Heart left ventricle (tissue), 16 donors: ENCODE measurements around the gene LYZL2. TPM values are rescaled to one million over a fixed set of nuclear protein-coding genes. Genes with fewer than 3 reads are reported as not detected.
A peak's percentile ranks its signal among the peaks of the same experiment; 100 is the strongest.
"Not testable (repeated sequence)": the region's sequence is repeated elsewhere in the genome, so short reads cannot be mapped to it uniquely, and the experiment has no call there.

Experiments used
- ATAC-seq, 4 donors: fragments of 200-7000 bp; cut with Tn5 transposase; one replicate each; pipeline ENCODE4 v1.9.1; 2020 to 2022; ENCODE audit warnings: moderate library complexity in 4 of 4, mild to moderate bottlenecking in 3 of 4, moderate number of reproducible peaks in 1 of 4
- DNase-seq, 5 donors: peaks; one replicate each; pipeline ENCODE4 v3.0.0-alpha.2; 2020
- H3K27ac ChIP-seq, 12 donors: fragments of 200-600 bp; sonication (generic) in 4 of 12; one replicate each; pipeline versions ENCODE4 v1.5.0 to v1.8.0; 2016 to 2022; ENCODE audit warnings: mild to moderate bottlenecking in 2 of 12
- H3K27me3 ChIP-seq, 9 donors: fragments of 200-600 bp; sonication (generic) in 2 of 9; one replicate each; pipeline versions ENCODE4 v1.5.1 to v1.8.0; 2016 to 2022; ENCODE audit warnings: mild to moderate bottlenecking in 3 of 9
- H3K36me3 ChIP-seq, 9 donors: fragments of 200-600 bp; sonication (generic) in 2 of 9; one replicate each; pipeline versions ENCODE4 v1.5.0 to v1.8.0; 2018 to 2022; ENCODE audit warnings: mild to moderate bottlenecking in 2 of 9
- H3K4me1 ChIP-seq, 12 donors: fragments of 200-600 bp; sonication (generic) in 4 of 12; one replicate each; pipeline versions ENCODE4 v1.5.0 to v1.8.0; 2016 to 2022; ENCODE audit warnings: mild to moderate bottlenecking in 3 of 12
- H3K4me3 ChIP-seq, 12 donors: fragments of 200-600 bp; sonication (generic) in 4 of 12; one replicate each; pipeline versions ENCODE4 v1.5.0 to v1.8.0; 2017 to 2022; ENCODE audit warnings: mild to moderate bottlenecking in 9 of 12, moderate library complexity in 4 of 12
- H3K9me3 ChIP-seq, 12 donors: fragments of 200-600 bp; sonication (generic) in 4 of 12; one replicate each; pipeline versions ENCODE4 v1.5.0 to v1.8.0; 2016 to 2022; ENCODE audit warnings: mild to moderate bottlenecking in 1 of 12
- POLR2A ChIP-seq, 2 donors: fragments of 450-650 bp; IDR thresholded peaks; one replicate each; pipeline ENCODE4 v1.6.1; 2017; ENCODE audit warnings: antibody characterized with exemption in 2 of 2, mild to moderate bottlenecking in 2 of 2, moderate library complexity in 2 of 2
- WGBS, 4 donors: extraction: QIAGEN DNeasy Blood & Tissue Kit in 2 of 4; methylation state at CpG; one replicate each; pipeline versions ENCODE4 v1.1.5 to v1.1.7; 2013 to 2018; 5-methylcytosine and 5-hydroxymethylcytosine counted together
- intact Hi-C, 10 donors: fragments of 100-400 bp; cut with DNase I; formaldehyde crosslinking; loops; one replicate each; pipeline versions ENCODE4 v1.11.1 to v1.14.2; 2022
- polyA plus RNA-seq, 2 donors: library from polyadenylated mRNA; stranded (reverse); fragments of 200-250 nt; gene quantifications; one replicate each; pipeline ENCODE4 v1.2.3, GENCODE V29; 2013
- total RNA-seq, 9 donors: library from RNA; depleted of rRNA in 2 of 9; stranded (reverse); fragments of >200 nt in 2 of 9; fragmentation: NEBNext Ultra II Directional in 3 of 9; extraction: Animal tissue kit (Norgen Biotek cat#: 25700) in 3 of 9; gene quantifications; one replicate each; pipeline versions ENCODE4 v1.1.0 to v1.2.4, GENCODE V29; 2016 to 2023
- TF ChIP-seq, protein P1 (sequence below), 12 donors: fragments of 200-600 bp; sonication (generic) in 4 of 12; IDR thresholded peaks; one replicate each; pipeline versions ENCODE4 v1.5.0 to v1.8.0; 2018 to 2022; ENCODE audit warnings: antibody characterized with exemption in 12 of 12, mild to moderate bottlenecking in 5 of 12
- donor health status: ischemic (EF 13 %, LVEDD 7.1; RV severe dilation, severe dysfunction).
- donor health status: healthy with polysubstance abuse.
- donor health status: DM: no; HTN: yes; CAD: no.
- donor health status: DM: no; HTN: no; CAD: no.
- donor health status: ischemic (EF 25% LVEDD 6.9; RV normal size, moderate dysfunction).
- donor health status: ischemic (EF 25% LVEDD 5.7; RV mildly dilated, moderate dysfunction).
- donor health status: healthy.
- donor health status: DM: yes; HTN: yes; CAD: no.
- donor health status: ischemic (EF 35%, LVEDD 5.7; RV mildly dilated, moderate dysfunction).
- donor health status: nonischemic (EF 11% LVEDD 7.7; RV severe dilation, severe dysfunction).
- donor health status: DM: yes; HTN: yes; CAD: no.
- donor health status: PGD.
- donor health status: ischemic (EF 29% LVEDD 5.4; RV normal size, mild dysfunction).
- donor health status: nonischemic (EF 23%, LVEDD 6.1; RV moderate dilation, normal function).

The LYZL2 gene
- total and polyA plus RNA-seq, 11 donors = not detected

DNA sequence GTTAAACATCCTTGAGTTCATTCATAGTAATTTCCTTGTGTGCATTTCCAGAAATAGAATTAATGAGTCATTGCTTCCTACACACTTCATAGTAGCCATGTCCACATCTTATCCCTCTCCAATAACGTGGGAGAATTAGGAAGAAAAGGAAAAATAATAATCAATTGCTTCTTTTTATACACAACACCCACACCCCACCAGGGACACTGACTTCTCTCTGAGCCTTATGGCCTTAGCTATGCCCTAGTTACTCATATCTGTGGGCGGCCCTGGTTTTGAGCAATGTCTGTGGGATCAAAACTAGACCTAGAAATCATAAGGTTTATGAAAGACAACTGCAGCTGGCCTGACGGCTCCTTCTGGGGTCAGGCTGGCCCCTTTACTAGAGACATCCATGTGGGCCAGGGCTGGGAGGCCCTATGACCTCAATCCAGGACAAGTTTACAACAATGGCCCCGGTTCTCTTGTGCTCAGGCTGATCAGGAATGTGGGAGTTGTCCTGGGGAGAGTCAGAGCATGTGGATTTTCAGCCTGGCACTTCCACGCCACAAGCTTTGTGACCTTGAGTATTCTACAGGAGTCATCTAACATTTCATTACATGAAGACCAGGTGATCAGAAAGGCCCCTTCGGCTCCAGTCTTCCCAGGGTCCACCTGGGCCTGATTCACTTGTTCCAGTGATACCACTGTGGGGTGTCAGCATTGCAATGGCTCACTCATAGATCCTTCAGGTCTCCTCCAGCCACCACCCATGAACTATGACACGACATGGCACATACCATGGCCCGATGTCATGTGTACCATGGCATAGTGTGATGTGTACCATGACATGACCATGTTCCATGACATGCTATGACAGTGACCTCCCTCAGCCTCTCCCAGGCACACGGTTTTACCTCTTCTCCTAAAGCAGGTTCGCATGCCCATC, 22.2 kb upstream of the LYZL2 start:
- 72 to 82% (median 76%) methylated on average over 8 to 10 of the region's 10 CpGs for WGBS, 4 donors
- DNase-seq, H3K4me3 ChIP-seq, H3K27me3 ChIP-seq, H3K9me3 ChIP-seq, intact Hi-C loops, H3K36me3 ChIP-seq, H3K4me1 ChIP-seq, H3K27ac ChIP-seq: not testable (repeated sequence)
- peak in 3 of 4 donors; percentile 44 to 80 (median 48) for ATAC-seq

GRCh38 chr10:30647089-30647488, 17.5 kb upstream of the LYZL2 start:
- intact Hi-C loops = no loop called here
- no peaks in the 10 kb centered on the region for H3K27me3 ChIP-seq
- no peak overlapping the region for H3K27ac ChIP-seq
- H3K4me3 ChIP-seq = no peak overlapping the region
- no peak for DNase-seq
- no peak for ATAC-seq
- TF ChIP-seq POLR2A (IDR thresholded peaks at IDR 0.05) = no peak
- TF ChIP-seq, protein P1, sequence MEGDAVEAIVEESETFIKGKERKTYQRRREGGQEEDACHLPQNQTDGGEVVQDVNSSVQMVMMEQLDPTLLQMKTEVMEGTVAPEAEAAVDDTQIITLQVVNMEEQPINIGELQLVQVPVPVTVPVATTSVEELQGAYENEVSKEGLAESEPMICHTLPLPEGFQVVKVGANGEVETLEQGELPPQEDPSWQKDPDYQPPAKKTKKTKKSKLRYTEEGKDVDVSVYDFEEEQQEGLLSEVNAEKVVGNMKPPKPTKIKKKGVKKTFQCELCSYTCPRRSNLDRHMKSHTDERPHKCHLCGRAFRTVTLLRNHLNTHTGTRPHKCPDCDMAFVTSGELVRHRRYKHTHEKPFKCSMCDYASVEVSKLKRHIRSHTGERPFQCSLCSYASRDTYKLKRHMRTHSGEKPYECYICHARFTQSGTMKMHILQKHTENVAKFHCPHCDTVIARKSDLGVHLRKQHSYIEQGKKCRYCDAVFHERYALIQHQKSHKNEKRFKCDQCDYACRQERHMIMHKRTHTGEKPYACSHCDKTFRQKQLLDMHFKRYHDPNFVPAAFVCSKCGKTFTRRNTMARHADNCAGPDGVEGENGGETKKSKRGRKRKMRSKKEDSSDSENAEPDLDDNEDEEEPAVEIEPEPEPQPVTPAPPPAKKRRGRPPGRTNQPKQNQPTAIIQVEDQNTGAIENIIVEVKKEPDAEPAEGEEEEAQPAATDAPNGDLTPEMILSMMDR (IDR thresholded peaks at IDR 0.05) = no peak
- H3K9me3 ChIP-seq = no peaks in the 10 kb centered on the region
- 84 to 92% (median 88%) methylated on average over 8 of the region's 8 CpGs for WGBS, 4 donors
- peaks cover 0 to 29% (median 13%) of the 10 kb centered on the region in 12 donors for H3K4me1 ChIP-seq
- H3K36me3 ChIP-seq = no peaks in the 10 kb centered on the region

DNA sequence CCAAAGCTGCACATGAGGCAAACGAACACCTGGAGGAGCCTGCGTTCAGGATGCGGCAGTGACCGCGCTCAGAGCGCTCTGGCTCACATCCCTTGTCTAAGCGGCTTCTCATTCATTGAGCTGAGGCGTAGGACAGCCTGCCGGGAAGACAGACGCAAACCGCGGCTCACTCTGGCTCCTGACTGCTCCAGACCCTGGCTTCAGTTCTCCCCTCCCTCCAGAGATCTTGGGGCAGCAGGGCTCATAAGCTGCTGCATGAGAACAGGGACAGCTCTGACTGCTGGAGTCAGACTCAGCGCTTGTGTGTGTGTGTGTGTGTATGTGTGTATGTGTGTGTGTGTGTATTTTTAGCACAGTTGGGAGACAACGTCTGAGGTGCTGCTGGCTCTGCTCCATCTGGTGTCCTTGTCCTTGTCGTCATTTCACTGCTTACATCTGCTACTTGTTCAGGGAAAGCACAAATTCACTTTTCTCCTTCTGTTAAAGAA, 15.8 kb upstream of the LYZL2 start:
- intact Hi-C loops = no loop called here
- Histone ChIP-seq H3K27ac (peak overlapping the region in 3 of 12 donors; percentile 34 to 70 (median 63)), H3K4me3 (peak overlapping the region in 2 of 12 donors; percentile 27 to 28), H3K36me3 (no peaks in the 10 kb centered on the region), H3K4me1 (peaks cover 0 to 35% (median 14%) of the 10 kb centered on the region in 12 donors), H3K27me3 (no peaks in the 10 kb centered on the region), H3K9me3 (no peaks in the 10 kb centered on the region)
- TF ChIP-seq, protein P1 (IDR thresholded peaks at IDR 0.05) = no peak
- TF ChIP-seq POLR2A (IDR thresholded peaks at IDR 0.05) = peak in 1 of 2 donors; percentile 19
- 0 to 8% (median 4%) methylated on average over 12 to 15 of the region's 15 CpGs for WGBS, 4 donors
- ATAC-seq (peak; percentile 34 to 59 (median 56)), DNase-seq (peak in 4 of 5 donors; percentile 25 to 75 (median 51))

- H3K9me3 ChIP-seq, H3K27me3 ChIP-seq, H3K36me3 ChIP-seq, H3K4me3 ChIP-seq, intact Hi-C loops, DNase-seq: not testable (repeated sequence)
- Histone ChIP-seq H3K4me1 (peaks cover 0 to 44% (median 14%) of the 10 kb centered on the region in 12 donors), H3K27ac (peak overlapping the region in 9 of 12 donors; percentile 15 to 70 (median 58))
- ATAC-seq = peak in 1 of 4 donors; percentile 20
- WGBS, 4 donors = 28 to 46% (median 41%) methylated on average over 5 of the region's 5 CpGs
Observed at GRCh38 chr10:30644408-30644861, 14.9 kb upstream of the LYZL2 start.

DNA sequence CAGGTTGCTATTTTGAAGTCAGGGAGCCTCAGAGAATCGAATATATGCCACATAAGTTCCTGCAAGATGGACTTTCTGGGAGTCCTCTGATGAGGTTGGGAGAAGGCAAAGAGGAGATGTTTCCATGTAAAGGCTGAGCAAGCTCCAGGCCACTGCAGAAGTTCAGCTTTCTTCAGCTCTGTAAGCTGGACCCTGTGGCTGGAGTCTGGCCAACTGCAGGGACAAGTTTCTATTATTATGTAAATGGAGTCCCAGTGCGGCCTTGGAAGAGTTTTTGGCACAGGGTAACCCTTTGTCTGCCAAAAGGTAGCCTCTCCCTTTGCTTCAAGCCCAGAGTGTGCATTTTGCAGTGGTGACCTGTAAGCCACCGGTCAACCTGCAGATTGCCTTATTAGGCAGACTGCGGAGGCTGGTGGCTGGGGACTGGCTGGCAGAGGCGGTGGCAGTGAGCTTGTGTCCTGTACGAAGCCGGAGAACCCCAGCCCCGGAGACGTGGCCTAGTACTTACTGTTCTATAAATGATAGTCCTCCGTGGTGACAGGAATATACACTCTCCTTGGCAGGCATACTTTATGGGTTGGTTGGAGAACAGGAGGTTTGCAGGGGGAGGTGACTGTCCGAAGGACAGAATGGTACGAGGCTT, 14.1 kb upstream of the LYZL2 start:
- H3K36me3 ChIP-seq, H3K27me3 ChIP-seq, H3K9me3 ChIP-seq, H3K4me3 ChIP-seq, intact Hi-C loops: not testable (repeated sequence)
- 23 to 42% (median 26%) methylated on average over 9 to 12 of the region's 12 CpGs for WGBS, 4 donors
- H3K4me1 ChIP-seq = peaks cover 0 to 44% (median 14%) of the 10 kb centered on the region in 12 donors
- ATAC-seq (peak; percentile 73 to 87 (median 82)), DNase-seq (peak in 3 of 5 donors; percentile 21 to 80 (median 77))
- H3K27ac ChIP-seq = peak overlapping the region in 11 of 12 donors; percentile 15 to 70 (median 57)

- peaks cover 0 to 44% (median 14%) of the 10 kb centered on the region in 12 donors for H3K4me1 ChIP-seq
- intact Hi-C loops, H3K9me3 ChIP-seq, H3K27me3 ChIP-seq, H3K36me3 ChIP-seq, H3K4me3 ChIP-seq, ATAC-seq, DNase-seq: not testable (repeated sequence)
- 32 to 79% (median 65%) methylated on average over 7 to 10 of the region's 13 CpGs for WGBS, 4 donors
- H3K27ac ChIP-seq = peak overlapping the region in 1 of 12 donors; percentile 70
Observed at GRCh38 chr10:30642856-30643255, 13.3 kb upstream of the LYZL2 start.
